Measurements from ENCODE around the gene KCNK13.
"Not testable (repeated sequence)": the region's sequence is repeated elsewhere in the genome, so short reads cannot be mapped to it uniquely, and the experiment has no call there.

Gene KCNK13

GRCh38 chr14:90061685-90062126 is at the start of gene KCNK13:
KCNK13 (plus strand) TSS chr14:90061994; CDS start chr14:90062206, 212 bp downstream.
- DNase-seq = no peak

GRCh38 chr14:90017371-90017770 is 44.4 kb upstream of the KCNK13 start:
- no peak for DNase-seq

- no peak for DNase-seq
These were observed 41.8 kb upstream of the KCNK13 start for GRCh38 chr14:90019824-90020523.

GRCh38 chr14:90023176-90023896 is 38.5 kb upstream of the KCNK13 start:
- no peak for DNase-seq

- no peak for DNase-seq
These were observed 36.9 kb upstream of the KCNK13 start for GRCh38 chr14:90024910-90025309.

- not testable (repeated sequence) for DNase-seq
These were observed 35.2 kb upstream of the KCNK13 start for GRCh38 chr14:90026608-90027007.

- no peak for DNase-seq
These were observed 34.0 kb upstream of the KCNK13 start for GRCh38 chr14:90027842-90028241.

- DNase-seq = no peak
These were observed 27.6 kb upstream of the KCNK13 start for GRCh38 chr14:90034156-90034555.

GRCh38 chr14:90034835-90035525 is 26.8 kb upstream of the KCNK13 start:
- peak; percentile 26 for DNase-seq

GRCh38 chr14:90039253-90040010 is 22.4 kb upstream of the KCNK13 start:
- no peak for DNase-seq

GRCh38 chr14:90040411-90040810 is 21.4 kb upstream of the KCNK13 start:
- DNase-seq = no peak

- DNase-seq = no peak
These were observed 19.1 kb upstream of the KCNK13 start for GRCh38 chr14:90042496-90043252.

GRCh38 chr14:90045616-90046015 is 16.2 kb upstream of the KCNK13 start:
- no peak for DNase-seq

GRCh38 chr14:90049390-90049789 is 12.4 kb upstream of the KCNK13 start:
- no peak for DNase-seq

GRCh38 chr14:90050271-90050670 is 11.5 kb upstream of the KCNK13 start:
- DNase-seq = no peak

GRCh38 chr14:90053044-90053443 is 8.8 kb upstream of the KCNK13 start:
- no peak for DNase-seq

GRCh38 chr14:90054803-90055202 is 7.0 kb upstream of the KCNK13 start:
- DNase-seq = no peak

- no peak for DNase-seq
These were observed 5.0 kb upstream of the KCNK13 start for GRCh38 chr14:90056826-90057225.

GRCh38 chr14:90058876-90059458 is 2.8 kb upstream of the KCNK13 start:
- no peak for DNase-seq

GRCh38 chr14:90060312-90060964 is 1.4 kb upstream of the KCNK13 start:
- peak; percentile 66 for DNase-seq

- DNase-seq = no peak
These were observed 669 bp upstream of the KCNK13 start for GRCh38 chr14:90060965-90061684.
